ENCODE results near the gene GAL. TPM values are rescaled to one million over a fixed set of nuclear protein-coding genes. Genes with fewer than 3 reads are reported as not detected.

GAL gene
- total RNA-seq, 1 donor from 2014 or later = not detected

GRCh38 chr11:68655406-68655805, 28.9 kb upstream of the GAL start:
- H4K20me1 ChIP-seq (ENCODE audit: low read depth) = no peaks in the 10 kb centered on the region
- H3K27me3 Mint-ChIP-seq (ENCODE audit: insufficient read depth, low read depth) = peaks cover 6% of the 10 kb centered on the region
- H3K36me3 ChIP-seq = no peaks in the 10 kb centered on the region
- H3K4me1 Mint-ChIP-seq = peaks cover 8% of the 10 kb centered on the region
- no peak overlapping the region for H3K9ac ChIP-seq
- H3K4me1 ChIP-seq = no peaks in the 10 kb centered on the region
- no peak overlapping the region for H3K4me2 ChIP-seq
- no peaks in the 10 kb centered on the region for H3K36me3 Mint-ChIP-seq
- H3K9me3 Mint-ChIP-seq = peaks cover 11% of the 10 kb centered on the region
- H3K27me3 ChIP-seq = no peaks in the 10 kb centered on the region
- H3K9me3 ChIP-seq (ENCODE audit: low read depth) = no peaks in the 10 kb centered on the region
- H3K27ac ChIP-seq = no peak overlapping the region
- no peaks in the 10 kb centered on the region for H3K79me2 ChIP-seq (ENCODE audit: low read depth)
- no peak overlapping the region for H3K4me3 Mint-ChIP-seq
- TF ChIP-seq EZH2 (IDR thresholded peaks at IDR 0.05) (no peak), CTCF (IDR thresholded peaks at IDR 0.05) (no peak), EZH2phosphoT487 (IDR thresholded peaks at IDR 0.05) (no peak)
- DNase-seq (ENCODE audit: low spot score) = no peak
- H2AFZ ChIP-seq (replicated peaks) = no peak overlapping the region
- H3K27ac Mint-ChIP-seq = no peak overlapping the region
- H3K4me3 ChIP-seq = no peak overlapping the region
- H3F3A ChIP-seq (ENCODE audit: low read depth) = no peaks in the 10 kb centered on the region

- Histone ChIP-seq H3K36me3 (no peaks in the 10 kb centered on the region), H3K4me1 (no peaks in the 10 kb centered on the region), H3F3A (ENCODE audit: low read depth) (no peaks in the 10 kb centered on the region), H3K27ac (no peak overlapping the region), H3K9me3 (ENCODE audit: low read depth) (no peaks in the 10 kb centered on the region), H3K4me2 (no peak overlapping the region), H4K20me1 (ENCODE audit: low read depth) (no peaks in the 10 kb centered on the region), H3K4me3 (no peak overlapping the region), H3K27me3 (no peaks in the 10 kb centered on the region), H2AFZ (replicated peaks) (no peak overlapping the region), H3K9ac (no peak overlapping the region), H3K79me2 (ENCODE audit: low read depth) (no peaks in the 10 kb centered on the region)
- Mint-ChIP-seq H3K27me3 (ENCODE audit: insufficient read depth, low read depth) (peaks cover 8% of the 10 kb centered on the region), H3K4me3 (no peak overlapping the region), H3K9me3 (peaks cover 11% of the 10 kb centered on the region), H3K27ac (no peak overlapping the region), H3K36me3 (no peaks in the 10 kb centered on the region), H3K4me1 (peaks cover 8% of the 10 kb centered on the region)
- DNase-seq (ENCODE audit: low spot score) = no peak
- TF ChIP-seq CTCF (IDR thresholded peaks at IDR 0.05) = no peak
- TF ChIP-seq EZH2 (IDR thresholded peaks at IDR 0.05) = no peak
- no peak for TF ChIP-seq EZH2phosphoT487 (IDR thresholded peaks at IDR 0.05)
Measured at GRCh38 chr11:68655806-68656205, 28.5 kb upstream of the GAL start.

GRCh38 chr11:68657021-68657780, 27.1 kb upstream of the GAL start:
- Histone ChIP-seq H3K79me2 (ENCODE audit: low read depth) (no peaks in the 10 kb centered on the region), H3K4me3 (no peak overlapping the region), H3K4me2 (no peak overlapping the region), H3K9ac (no peak overlapping the region), H2AFZ (replicated peaks) (no peak overlapping the region), H3K4me1 (no peaks in the 10 kb centered on the region), H3F3A (ENCODE audit: low read depth) (no peaks in the 10 kb centered on the region), H4K20me1 (ENCODE audit: low read depth) (no peaks in the 10 kb centered on the region), H3K36me3 (no peaks in the 10 kb centered on the region), H3K27ac (no peak overlapping the region), H3K27me3 (no peaks in the 10 kb centered on the region), H3K9me3 (ENCODE audit: low read depth) (no peaks in the 10 kb centered on the region)
- Mint-ChIP-seq H3K4me3 (no peak overlapping the region), H3K27me3 (ENCODE audit: insufficient read depth, low read depth) (peaks cover 8% of the 10 kb centered on the region), H3K36me3 (no peaks in the 10 kb centered on the region), H3K4me1 (peaks cover 10% of the 10 kb centered on the region), H3K9me3 (peaks cover 11% of the 10 kb centered on the region), H3K27ac (no peak overlapping the region)
- no peak for DNase-seq (ENCODE audit: low spot score)
- no peak for TF ChIP-seq EZH2phosphoT487 (IDR thresholded peaks at IDR 0.05)
- no peak for TF ChIP-seq EZH2 (IDR thresholded peaks at IDR 0.05)

- Histone ChIP-seq H3K79me2 (ENCODE audit: low read depth) (no peaks in the 10 kb centered on the region), H3K27ac (no peak overlapping the region), H3K9ac (no peak overlapping the region), H3K4me1 (no peaks in the 10 kb centered on the region), H4K20me1 (ENCODE audit: low read depth) (no peaks in the 10 kb centered on the region), H3K4me2 (no peak overlapping the region), H3K36me3 (no peaks in the 10 kb centered on the region), H3K9me3 (ENCODE audit: low read depth) (no peaks in the 10 kb centered on the region), H3K4me3 (no peak overlapping the region), H3K27me3 (no peaks in the 10 kb centered on the region), H2AFZ (replicated peaks) (no peak overlapping the region), H3F3A (ENCODE audit: low read depth) (no peaks in the 10 kb centered on the region)
- Mint-ChIP-seq H3K9me3 (peaks cover 11% of the 10 kb centered on the region), H3K36me3 (no peaks in the 10 kb centered on the region), H3K27me3 (ENCODE audit: insufficient read depth, low read depth) (peaks cover 8% of the 10 kb centered on the region), H3K4me3 (no peak overlapping the region), H3K27ac (no peak overlapping the region), H3K4me1 (peaks cover 10% of the 10 kb centered on the region)
- TF ChIP-seq CTCF (IDR thresholded peaks at IDR 0.05) (no peak), EZH2phosphoT487 (IDR thresholded peaks at IDR 0.05) (no peak), EZH2 (IDR thresholded peaks at IDR 0.05) (no peak)
- no peak for DNase-seq (ENCODE audit: low spot score)
Measured at GRCh38 chr11:68658097-68658496, 26.2 kb upstream of the GAL start.

All from neural progenitor cell (in vitro differentiated cells).